H1 (cell line): ENCODE measurements around the gene EPN3. TPM values are rescaled to one million over a fixed set of nuclear protein-coding genes. Genes with fewer than 3 reads are reported as not detected.
A peak's percentile ranks its signal among the peaks of the same experiment; 100 is the strongest.

Source experiments
- ASH2L ChIP-seq: fragments of 200-600, 300-600 bp; sonication (generic); IDR thresholded peaks from one replicate; pipeline ENCODE4 v1.7.1; 2017; ENCODE audit warnings: low read length
- CBX8 ChIP-seq: fragments of 300-800, 300-1000 bp; sonication (generic); IDR thresholded peaks from 2 replicates; pipeline ENCODE4 v1.7.1; 2016; ENCODE audit warnings: low read depth, low read length, borderline replicate concordance
- CHD1 ChIP-seq: IDR thresholded peaks from 2 replicates; pipeline ENCODE4 v1.6.1; 2012; ENCODE audit warnings: low read depth, low read length, improper control_type of control experiment
- CTBP2 ChIP-seq: IDR thresholded peaks from 2 replicates; pipeline ENCODE4 v1.7.0; 2011; ENCODE audit warnings: borderline replicate concordance, mild to moderate bottlenecking, moderate library complexity, mixed read lengths, low read length; ENCODE audit not compliant: insufficient read depth, insufficient read length
- EGR1 ChIP-seq: IDR thresholded peaks from 2 replicates; pipeline ENCODE4 v1.6.1; 2011; ENCODE audit warnings: low read depth, low read length, borderline replicate concordance
- FOSL1 ChIP-seq: IDR thresholded peaks from 2 replicates; pipeline ENCODE4 v1.6.1; 2011; ENCODE audit warnings: mild to moderate bottlenecking, low read depth, low read length, moderate library complexity; ENCODE audit not compliant: insufficient read depth
- JUN ChIP-seq: IDR thresholded peaks from 2 replicates; pipeline ENCODE4 v1.6.1; 2011; ENCODE audit warnings: low read depth, mild to moderate bottlenecking, improper control_type of control experiment, low read length
- JUND ChIP-seq: IDR thresholded peaks from 2 replicates; pipeline ENCODE4 v1.6.1; 2011; ENCODE audit warnings: mild to moderate bottlenecking, improper control_type of control experiment, low read length
- POLR2A ChIP-seq, 2 experiments: IDR thresholded peaks; 1 replicate in 1 of 2; 2 replicates in 1 of 2; pipeline ENCODE4 v1.6.1; 2011; ENCODE audit warnings: low read depth in 2 of 2, low read length in 2 of 2, mild to moderate bottlenecking in 2 of 2; ENCODE audit errors: control extremely low read depth in 1 of 2
- RAD21 ChIP-seq, 2 experiments: IDR thresholded peaks in 1 of 2; conservative IDR thresholded peaks in 1 of 2; 2 replicates each; pipeline ENCODE4 v1.6.1; 2011; ENCODE audit warnings: low read depth in 2 of 2, low read length in 2 of 2, improper control_type of control experiment in 1 of 2, inconsistent platforms in 1 of 2, mild to moderate bottlenecking in 1 of 2, moderate library complexity in 1 of 2
- SIRT6 ChIP-seq: IDR thresholded peaks from one replicate; pipeline ENCODE4 v1.7.1; 2012; ENCODE audit warnings: low read length, inconsistent platforms
- TAF1 ChIP-seq: IDR thresholded peaks from 2 replicates; pipeline ENCODE4 v1.6.1; 2011; ENCODE audit warnings: mild to moderate bottlenecking, low read depth, low read length
- ZNF274 ChIP-seq: IDR thresholded peaks from 2 replicates; pipeline ENCODE4 v1.7.0; 2012; ENCODE audit warnings: low read length, borderline replicate concordance; ENCODE audit errors: extremely low read depth
- polyA plus RNA-seq, 7 experiments: library from polyadenylated mRNA; depleted of rRNA in 3 of 7; stranded (reverse) in 5 of 7; unstranded in 2 of 7; fragments of >200 nt in 5 of 7; fragments of 200-250 nt in 2 of 7; gene quantifications; 1 replicate in 5 of 7; 2 replicates in 1 of 7; 4 replicates in 1 of 7; pipeline versions ENCODE4 v1.2.1 to v1.2.3, GENCODE V29; 2011 to 2013; ENCODE audit warnings: missing spikeins in 2 of 7, mixed read lengths in 2 of 7
- total RNA-seq: library from RNA; stranded (reverse); fragmentation: NEBNext Ultra II Directional; extraction: Animal tissue kit (Norgen Biotek cat#: 25700); gene quantifications from 2 replicates; pipeline ENCODE4 v1.2.1, GENCODE V29; 2021
- TF ChIP-seq, protein P1 (sequence below), 3 experiments: IDR thresholded peaks; 1 replicate in 2 of 3; 2 replicates in 1 of 3; pipeline versions ENCODE4 v1.5.1 to v1.6.1; 2011; ENCODE audit warnings: low read length in 3 of 3, mild to moderate bottlenecking in 3 of 3, inconsistent platforms in 2 of 3, low read depth in 1 of 3, moderate library complexity in 1 of 3; ENCODE audit not compliant: insufficient read depth in 1 of 3; ENCODE audit errors: control extremely low read depth in 1 of 3

Gene EPN3
- total and polyA plus RNA-seq, 2 of the 8 experiments (the other 6 are each of a cell fraction or from before 2014, with no cell fraction given) = 6.7 to 7.9 TPM

DNA sequence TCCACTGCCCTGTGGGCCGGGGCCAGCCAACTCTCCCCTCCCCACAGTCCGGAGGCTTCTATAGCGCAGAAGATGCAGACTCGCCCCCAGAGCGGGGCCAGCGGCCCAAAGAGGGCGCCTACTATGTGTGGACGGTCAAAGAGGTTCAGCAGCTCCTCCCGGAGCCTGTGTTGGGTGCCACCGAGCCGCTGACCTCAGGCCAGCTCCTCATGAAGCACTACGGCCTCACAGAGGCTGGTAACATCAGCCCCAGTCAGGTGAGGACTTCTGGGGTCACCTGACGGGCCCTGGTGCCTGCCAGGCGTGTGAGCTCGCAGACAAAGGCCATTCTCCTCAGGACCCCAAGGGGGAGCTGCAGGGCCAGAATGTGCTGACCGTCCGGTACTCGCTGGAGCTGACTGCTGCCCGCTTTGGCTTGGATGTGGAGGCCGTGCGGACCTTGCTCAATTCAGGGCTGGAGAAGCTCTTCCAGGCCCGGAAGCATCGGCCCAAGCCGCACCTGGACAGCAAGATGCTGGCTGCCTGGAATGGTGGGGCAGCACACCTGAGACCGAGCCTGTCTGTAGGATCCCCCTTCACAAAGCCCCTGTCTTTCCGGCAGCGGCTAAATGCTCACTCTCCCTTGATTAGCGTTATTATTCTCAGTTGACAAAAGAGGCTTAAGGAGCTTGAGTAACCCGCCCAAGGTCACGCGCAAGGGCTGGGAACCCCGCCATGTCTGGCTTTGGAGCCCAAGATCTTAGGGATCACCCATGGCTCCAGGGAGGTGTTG is 18.3 kb downstream of the EPN3 start (continued):
- TF ChIP-seq CBX8 (no peak), TAF1 (0 out of 2 replicates have a peak, but pooled peaks have one; percentile 45), RAD21 (IDR thresholded peaks at IDR 0.05 in 1 of 2, conservative IDR thresholded peaks at IDR 0.05 in 1 of 2; ENCODE audit: low read depth in 2 of 2, low read length in 2 of 2) (peak; percentile 98), CTBP2 (no peak), JUND (peak; percentile 61; the same call in 1 of the 2 replicates), POLR2A (IDR thresholded peaks at IDR 0.05; ENCODE audit: control extremely low read depth in 1 of 2, low read depth in 2 of 2, low read length in 2 of 2) (no peak), SIRT6 (no peak), FOSL1 (no peak), ASH2L (no peak), CHD1 (no peak), EGR1 (no peak), ZNF274 (no peak), JUN (no peak)
- TF ChIP-seq, protein P1, sequence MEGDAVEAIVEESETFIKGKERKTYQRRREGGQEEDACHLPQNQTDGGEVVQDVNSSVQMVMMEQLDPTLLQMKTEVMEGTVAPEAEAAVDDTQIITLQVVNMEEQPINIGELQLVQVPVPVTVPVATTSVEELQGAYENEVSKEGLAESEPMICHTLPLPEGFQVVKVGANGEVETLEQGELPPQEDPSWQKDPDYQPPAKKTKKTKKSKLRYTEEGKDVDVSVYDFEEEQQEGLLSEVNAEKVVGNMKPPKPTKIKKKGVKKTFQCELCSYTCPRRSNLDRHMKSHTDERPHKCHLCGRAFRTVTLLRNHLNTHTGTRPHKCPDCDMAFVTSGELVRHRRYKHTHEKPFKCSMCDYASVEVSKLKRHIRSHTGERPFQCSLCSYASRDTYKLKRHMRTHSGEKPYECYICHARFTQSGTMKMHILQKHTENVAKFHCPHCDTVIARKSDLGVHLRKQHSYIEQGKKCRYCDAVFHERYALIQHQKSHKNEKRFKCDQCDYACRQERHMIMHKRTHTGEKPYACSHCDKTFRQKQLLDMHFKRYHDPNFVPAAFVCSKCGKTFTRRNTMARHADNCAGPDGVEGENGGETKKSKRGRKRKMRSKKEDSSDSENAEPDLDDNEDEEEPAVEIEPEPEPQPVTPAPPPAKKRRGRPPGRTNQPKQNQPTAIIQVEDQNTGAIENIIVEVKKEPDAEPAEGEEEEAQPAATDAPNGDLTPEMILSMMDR (IDR thresholded peaks at IDR 0.05; ENCODE audit: control extremely low read depth in 1 of 3, insufficient read depth in 1 of 3, low read depth in 1 of 3, low read length in 3 of 3) = peak; percentile 96 to 99 (median 98)
